Psoas muscle (tissue), 8 donors: Measurements from ENCODE around the gene OTX1. TPM values are rescaled to one million over a fixed set of nuclear protein-coding genes. Genes with fewer than 3 reads are reported as not detected.
A peak's percentile ranks its signal among the peaks of the same experiment; 100 is the strongest.

ENCODE experiments used
- ATAC-seq, 4 donors: fragments of 200-7000 bp; cut with Tn5 transposase; one replicate each; pipeline ENCODE4 v1.9.1; 2020; ENCODE audit warnings: moderate library complexity in 3 of 4, mild to moderate bottlenecking in 2 of 4
- DNase-seq, 2 donors: peaks; one replicate each; pipeline ENCODE4 v3.0.0-alpha.2; 2020
- H3K27ac ChIP-seq: fragments of 200-600 bp; one replicate; pipeline ENCODE4 v1.8.0; 2022
- H3K27me3 ChIP-seq, 3 donors: fragments of 200-600 bp in 1 of 3; one replicate each; pipeline versions ENCODE4 v1.6.1 to v1.8.0; 2013 to 2022; ENCODE audit warnings: low read length in 2 of 3, mild to moderate bottlenecking in 2 of 3, moderate library complexity in 1 of 3; ENCODE audit not compliant: insufficient read depth in 3 of 3
- H3K36me3 ChIP-seq, 2 donors: fragments of 200-600 bp in 1 of 2; one replicate each; pipeline versions ENCODE4 v1.6.1 to v1.8.0; 2013 to 2022; ENCODE audit warnings: low read depth in 1 of 2, mild to moderate bottlenecking in 1 of 2, moderate library complexity in 1 of 2; ENCODE audit not compliant: insufficient read depth in 1 of 2
- H3K4me1 ChIP-seq: fragments of 200-600 bp; one replicate; pipeline ENCODE4 v1.8.0; 2022
- H3K4me3 ChIP-seq: fragments of 200-600 bp; one replicate; pipeline ENCODE4 v1.8.0; 2022; ENCODE audit warnings: mild to moderate bottlenecking
- H3K9me3 ChIP-seq: fragments of 200-600 bp; one replicate; pipeline ENCODE4 v1.8.0; 2022
- WGBS, 3 donors: extraction: QIAGEN DNeasy Blood & Tissue Kit; methylation state at CpG; one replicate each; pipeline versions ENCODE4 v1.1.6 to v1.1.7; 2013; 5-methylcytosine and 5-hydroxymethylcytosine counted together
- intact Hi-C, 2 donors: fragments of 100-400 bp; cut with DNase I; formaldehyde crosslinking; loops; one replicate each; pipeline versions ENCODE4 v1.11.0 to v1.14.2; 2022
- polyA plus RNA-seq, 3 donors: library from polyadenylated mRNA; stranded (reverse); fragments of 200-250 nt; gene quantifications; one replicate each; pipeline ENCODE4 v1.2.3, GENCODE V29; 2013
- total RNA-seq, 4 donors: library from RNA; stranded (reverse); fragmentation: NEBNext Ultra II Directional in 2 of 4; extraction: Animal tissue kit (Norgen Biotek cat#: 25700) in 2 of 4; gene quantifications; one replicate each; pipeline versions ENCODE4 v1.2.1 to v1.2.4, GENCODE V29; 2021 to 2023
- TF ChIP-seq, protein P1 (sequence below): fragments of 200-600 bp; IDR thresholded peaks from one replicate; pipeline ENCODE4 v1.8.0; 2022; ENCODE audit warnings: antibody characterized with exemption
- donor health status: healthy with polysubstance abuse.
- donor health status: DM: no; HTN: no; CAD: no; lungs with moderate emphysema.
- donor health status: Bipolar disorder and iron deficiency.
- donor health status: healthy.
- donor health status: DM: yes; HTN: yes; CAD: no.
- donor health status: DM: no; HTN: no; CAD: no.
- donor health status: DM: no; HTN: no; CAD: no.
- donor health status: DM: yes; HTN: yes; CAD: no.

Gene OTX1
- total and polyA plus RNA-seq, 7 donors = not detected

DNA sequence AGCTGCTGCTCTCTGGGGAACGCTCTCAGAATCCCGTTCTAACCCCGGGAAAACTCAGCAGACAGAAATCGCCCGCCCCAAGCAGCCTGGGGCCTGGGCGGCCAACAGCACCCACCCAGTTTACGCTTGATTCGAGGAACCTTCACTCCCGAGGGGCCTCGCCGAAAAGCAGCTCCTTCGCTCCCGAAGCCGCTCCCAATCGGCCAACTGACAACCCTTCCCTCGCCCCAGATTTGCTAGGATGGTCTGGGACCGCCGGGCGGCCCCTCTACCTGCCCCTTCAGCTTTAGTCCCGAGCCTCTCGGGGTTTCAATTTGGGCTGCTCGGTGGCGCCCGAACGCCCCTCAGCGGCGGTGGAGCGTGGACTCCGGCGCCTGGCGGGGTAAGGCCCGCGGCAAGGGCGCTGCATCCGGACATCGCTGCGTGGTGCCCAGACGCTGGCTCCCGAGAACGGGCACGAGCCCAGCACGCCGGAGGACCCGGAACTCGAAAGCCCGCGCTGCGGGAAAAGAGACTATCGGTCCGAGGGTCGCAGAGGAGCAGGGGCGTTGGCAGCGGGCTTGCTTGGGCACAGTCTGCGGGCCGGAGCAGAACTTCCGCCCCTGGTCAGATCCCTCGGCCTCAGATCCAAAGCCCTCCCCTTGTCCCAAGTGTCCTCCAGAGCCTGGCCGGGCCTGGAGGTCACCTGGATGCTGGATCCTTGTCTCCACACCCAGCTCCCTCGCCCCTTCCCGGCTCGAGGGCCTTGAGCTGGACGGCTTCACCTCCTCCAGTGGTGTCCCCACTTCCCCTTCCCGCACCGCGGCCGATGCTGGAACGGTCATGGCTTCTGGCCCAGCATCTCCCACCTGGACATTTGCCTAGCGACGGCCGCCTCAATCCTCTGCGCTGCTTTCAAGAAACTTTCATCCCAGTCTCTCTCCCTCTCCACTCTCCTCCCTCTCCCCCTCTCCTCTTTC lies 3.0 kb upstream of the OTX1 start:
- intact Hi-C loops = no loop called here
- H3K36me3 ChIP-seq = peaks cover 0 to 6% of the 10 kb centered on the region in 2 donors
- ATAC-seq (no peak), DNase-seq (peak; percentile 21 to 54)
- WGBS, 3 donors = 44 to 61% (median 56%) methylated on average over 68 to 71 of the region's 71 CpGs
- no peaks in the 10 kb centered on the region for H3K9me3 ChIP-seq
- peaks cover 14 to 93% (median 39%) of the 10 kb centered on the region in 3 donors for H3K27me3 ChIP-seq
- no peak overlapping the region for H3K27ac ChIP-seq
- TF ChIP-seq, protein P1, sequence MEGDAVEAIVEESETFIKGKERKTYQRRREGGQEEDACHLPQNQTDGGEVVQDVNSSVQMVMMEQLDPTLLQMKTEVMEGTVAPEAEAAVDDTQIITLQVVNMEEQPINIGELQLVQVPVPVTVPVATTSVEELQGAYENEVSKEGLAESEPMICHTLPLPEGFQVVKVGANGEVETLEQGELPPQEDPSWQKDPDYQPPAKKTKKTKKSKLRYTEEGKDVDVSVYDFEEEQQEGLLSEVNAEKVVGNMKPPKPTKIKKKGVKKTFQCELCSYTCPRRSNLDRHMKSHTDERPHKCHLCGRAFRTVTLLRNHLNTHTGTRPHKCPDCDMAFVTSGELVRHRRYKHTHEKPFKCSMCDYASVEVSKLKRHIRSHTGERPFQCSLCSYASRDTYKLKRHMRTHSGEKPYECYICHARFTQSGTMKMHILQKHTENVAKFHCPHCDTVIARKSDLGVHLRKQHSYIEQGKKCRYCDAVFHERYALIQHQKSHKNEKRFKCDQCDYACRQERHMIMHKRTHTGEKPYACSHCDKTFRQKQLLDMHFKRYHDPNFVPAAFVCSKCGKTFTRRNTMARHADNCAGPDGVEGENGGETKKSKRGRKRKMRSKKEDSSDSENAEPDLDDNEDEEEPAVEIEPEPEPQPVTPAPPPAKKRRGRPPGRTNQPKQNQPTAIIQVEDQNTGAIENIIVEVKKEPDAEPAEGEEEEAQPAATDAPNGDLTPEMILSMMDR = no peak
- H3K4me1 ChIP-seq = peaks cover 11% of the 10 kb centered on the region
- peak overlapping the region; percentile 42 for H3K4me3 ChIP-seq

DNA sequence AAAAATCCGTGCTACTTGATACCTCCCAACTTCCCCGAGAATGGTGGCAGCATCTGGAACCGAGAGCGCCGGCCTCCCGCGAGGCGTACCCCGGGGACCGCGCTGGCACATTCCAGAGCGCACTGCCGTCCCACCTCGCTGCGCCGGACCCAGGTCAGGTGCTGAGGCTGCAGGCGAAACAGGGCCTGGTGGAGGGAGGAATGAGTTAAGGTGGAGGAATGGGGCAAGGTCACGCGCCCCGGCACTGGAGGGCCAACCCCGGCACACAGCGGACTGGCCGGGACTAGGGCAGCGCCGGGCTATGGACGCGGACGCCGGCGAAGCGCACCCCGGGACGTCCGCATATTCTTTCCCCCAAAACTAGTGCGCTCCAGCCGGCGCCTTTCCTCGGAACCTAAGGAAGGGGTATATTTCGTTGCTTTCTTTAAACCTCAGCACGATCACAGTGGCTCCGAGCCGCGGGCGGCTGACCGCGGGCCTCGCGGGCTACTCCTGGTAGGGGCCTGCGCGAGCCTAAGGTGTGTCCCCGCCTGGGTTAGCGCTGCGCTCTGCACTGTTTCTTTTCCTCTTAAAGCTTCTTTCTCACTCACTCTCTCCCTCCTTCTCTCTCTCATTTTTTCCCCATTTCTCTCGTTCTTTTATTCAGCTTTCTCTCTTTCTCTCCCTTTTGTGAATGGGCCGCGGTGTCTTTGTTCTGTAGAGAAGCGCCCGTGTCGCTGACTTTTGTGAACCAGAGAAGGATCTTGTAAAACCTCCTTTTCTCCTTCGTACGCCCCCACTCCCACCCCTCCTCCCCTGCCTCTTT lies 2.1 kb upstream of the OTX1 start:
- 14 to 28% (median 25%) methylated on average over 58 to 61 of the region's 61 CpGs for WGBS, 3 donors
- Histone ChIP-seq H3K4me3 (no peak overlapping the region), H3K4me1 (peaks cover 11% of the 10 kb centered on the region), H3K27me3 (peaks cover 12 to 100% (median 45%) of the 10 kb centered on the region in 3 donors), H3K27ac (no peak overlapping the region), H3K9me3 (no peaks in the 10 kb centered on the region), H3K36me3 (peaks cover 0 to 6% of the 10 kb centered on the region in 2 donors)
- TF ChIP-seq, protein P1 = no peak
- ATAC-seq (no peak), DNase-seq (peak in 1 of 2 donors; percentile 29)
- intact Hi-C loops = no loop called here

DNA sequence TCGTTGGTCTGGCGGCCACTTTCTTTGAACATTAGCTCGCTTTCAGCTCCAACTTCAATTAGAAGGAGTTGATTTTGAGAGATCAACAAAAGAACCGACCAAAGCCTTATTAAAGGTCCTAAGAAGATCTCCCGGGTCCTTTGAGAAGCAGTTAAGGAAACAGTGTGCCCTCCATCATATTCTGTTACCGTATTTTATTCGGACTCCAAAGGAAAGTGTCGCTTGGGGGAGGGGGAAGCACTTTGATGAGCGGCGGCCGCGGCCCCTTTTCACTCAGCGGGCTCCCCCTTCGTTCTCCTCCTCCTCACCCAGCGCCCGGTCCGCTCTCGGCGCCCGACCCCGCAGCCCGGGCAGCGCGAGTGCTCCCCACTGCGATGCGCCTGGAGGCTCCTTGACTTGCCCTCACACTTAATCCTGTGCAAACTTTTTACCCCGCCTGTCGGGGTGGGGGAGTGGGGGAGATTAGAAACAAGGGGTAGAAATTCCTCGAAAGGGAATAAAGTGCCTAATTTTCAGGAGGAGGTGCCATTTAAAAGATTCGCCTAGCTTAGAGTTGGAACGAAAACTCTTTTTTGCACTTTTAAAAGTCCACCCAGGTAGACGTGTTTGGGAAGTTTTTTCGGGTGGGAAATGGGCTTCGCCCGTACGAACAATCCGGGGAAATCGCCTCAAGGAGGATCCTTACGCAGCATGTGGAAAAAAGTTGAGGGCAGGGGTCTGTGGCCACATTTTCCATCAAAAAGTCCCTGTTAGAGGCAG lies 1.2 kb upstream of the OTX1 start:
- no peak for ATAC-seq
- WGBS, 3 donors = 6 to 10% (median 8%) methylated on average over 38 to 39 of the region's 39 CpGs
- Histone ChIP-seq H3K27me3 (peaks cover 9 to 100% (median 53%) of the 10 kb centered on the region in 3 donors), H3K36me3 (peaks cover 0 to 6% of the 10 kb centered on the region in 2 donors), H3K4me1 (peaks cover 11% of the 10 kb centered on the region), H3K9me3 (no peaks in the 10 kb centered on the region), H3K4me3 (peak overlapping the region; percentile 73), H3K27ac (no peak overlapping the region)
- DNase-seq = no peak
- intact Hi-C loops = no loop called here
- TF ChIP-seq, protein P1 = no peak

DNA sequence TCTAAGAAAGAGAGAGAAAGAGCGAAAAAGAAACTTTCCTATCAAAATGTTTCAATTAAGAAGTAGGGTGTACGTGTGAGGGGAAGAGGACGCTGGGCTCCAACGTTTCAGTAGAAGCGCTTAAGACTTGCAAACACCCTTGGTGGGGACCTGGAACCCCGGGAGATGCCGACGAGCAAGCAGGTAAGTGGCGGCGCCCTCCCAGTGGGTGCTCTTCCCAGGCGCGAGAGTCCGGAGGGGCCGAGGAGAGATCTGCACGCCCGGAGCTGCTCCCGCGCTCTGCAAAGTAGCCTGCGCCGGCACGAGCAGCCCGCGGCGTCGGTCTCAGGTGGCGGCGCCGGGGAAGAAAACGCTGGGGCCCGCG lies 678 bp upstream of the OTX1 start:
- peak overlapping the region; percentile 73 for H3K4me3 ChIP-seq

More for the DNA sequence above, 678 bp upstream of the OTX1 start:
- Histone ChIP-seq H3K9me3 (no peaks in the 10 kb centered on the region), H3K36me3 (peaks cover 0 to 5% of the 10 kb centered on the region in 2 donors), H3K27ac (no peak overlapping the region), H3K27me3 (peaks cover 8 to 100% (median 57%) of the 10 kb centered on the region in 3 donors), H3K4me1 (peaks cover 11% of the 10 kb centered on the region)
- ATAC-seq (peak; percentile 27 to 52 (median 43)), DNase-seq (peak in 1 of 2 donors; percentile 18)
- TF ChIP-seq, protein P1 = no peak
- 2 to 5% (median 3%) methylated on average over 13 to 31 of the region's 31 CpGs for WGBS, 3 donors
- intact Hi-C loops = no loop called here
